Epithelial cell of esophagus (primary cell): ENCODE measurements around the gene MED17.

Experiments used
- DNase-seq: peaks from one replicate; pipeline ENCODE4 v3.0.0; 2010; ENCODE audit warnings: low read depth
- H3K4me3 ChIP-seq: 2 replicates; pipeline ENCODE4 v1.5.1; 2011; ENCODE audit warnings: mild to moderate bottlenecking, low read length, control low read depth
- TF ChIP-seq, protein P1 (sequence below): IDR thresholded peaks from 2 replicates; pipeline ENCODE4 v1.5.1; 2011; ENCODE audit warnings: low read depth, mild to moderate bottlenecking, low read length, control low read depth, inconsistent platforms; ENCODE audit not compliant: insufficient read depth; ENCODE audit errors: missing control alignments

MED17 gene

DNA sequence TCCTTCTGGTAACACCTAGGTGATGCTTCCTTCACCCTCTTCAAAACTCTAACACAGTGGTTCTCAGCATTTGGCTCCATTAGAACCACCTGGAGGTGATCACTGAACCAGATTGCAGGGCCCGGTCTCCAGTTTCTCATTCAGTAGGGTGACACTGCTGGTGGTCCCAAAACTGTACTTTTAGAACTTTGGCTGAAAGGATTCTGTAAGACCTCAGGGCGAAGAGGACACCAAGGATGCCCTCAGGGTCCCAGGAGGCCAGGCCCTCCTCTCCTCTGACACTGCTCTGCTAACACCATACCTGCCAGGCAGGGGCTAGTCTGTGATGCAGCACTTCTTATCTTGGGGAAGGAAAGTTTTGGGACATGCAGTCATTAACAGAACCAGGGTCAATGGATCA, 57.4 kb downstream of the MED17 start:
- TF ChIP-seq, protein P1, sequence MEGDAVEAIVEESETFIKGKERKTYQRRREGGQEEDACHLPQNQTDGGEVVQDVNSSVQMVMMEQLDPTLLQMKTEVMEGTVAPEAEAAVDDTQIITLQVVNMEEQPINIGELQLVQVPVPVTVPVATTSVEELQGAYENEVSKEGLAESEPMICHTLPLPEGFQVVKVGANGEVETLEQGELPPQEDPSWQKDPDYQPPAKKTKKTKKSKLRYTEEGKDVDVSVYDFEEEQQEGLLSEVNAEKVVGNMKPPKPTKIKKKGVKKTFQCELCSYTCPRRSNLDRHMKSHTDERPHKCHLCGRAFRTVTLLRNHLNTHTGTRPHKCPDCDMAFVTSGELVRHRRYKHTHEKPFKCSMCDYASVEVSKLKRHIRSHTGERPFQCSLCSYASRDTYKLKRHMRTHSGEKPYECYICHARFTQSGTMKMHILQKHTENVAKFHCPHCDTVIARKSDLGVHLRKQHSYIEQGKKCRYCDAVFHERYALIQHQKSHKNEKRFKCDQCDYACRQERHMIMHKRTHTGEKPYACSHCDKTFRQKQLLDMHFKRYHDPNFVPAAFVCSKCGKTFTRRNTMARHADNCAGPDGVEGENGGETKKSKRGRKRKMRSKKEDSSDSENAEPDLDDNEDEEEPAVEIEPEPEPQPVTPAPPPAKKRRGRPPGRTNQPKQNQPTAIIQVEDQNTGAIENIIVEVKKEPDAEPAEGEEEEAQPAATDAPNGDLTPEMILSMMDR: no peak
- DNase-seq: no peak
- H3K4me3 ChIP-seq: no peak overlapping the region

DNA sequence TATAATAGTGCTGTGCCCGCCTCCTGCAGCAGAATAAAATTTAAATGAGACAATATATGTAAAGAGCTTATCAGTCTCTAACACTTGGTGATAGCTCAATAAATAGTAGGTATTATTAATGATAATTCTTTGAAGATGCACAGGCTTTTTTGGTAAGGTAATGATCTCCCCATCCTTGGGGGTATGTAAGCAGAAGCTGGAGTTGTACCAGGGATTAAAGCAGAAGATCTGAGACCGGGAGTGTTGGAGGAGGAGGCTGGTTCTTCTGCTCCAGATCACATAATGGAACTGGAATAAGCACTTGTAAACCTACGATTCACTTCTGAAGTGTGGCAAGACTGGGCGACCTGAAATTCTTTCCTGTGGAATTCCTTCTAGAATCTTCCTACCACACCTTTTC, 58.0 kb downstream of the MED17 start:
- DNase-seq: no peak
- TF ChIP-seq, protein P1: no peak
- H3K4me3 ChIP-seq: no peak overlapping the region

DNA sequence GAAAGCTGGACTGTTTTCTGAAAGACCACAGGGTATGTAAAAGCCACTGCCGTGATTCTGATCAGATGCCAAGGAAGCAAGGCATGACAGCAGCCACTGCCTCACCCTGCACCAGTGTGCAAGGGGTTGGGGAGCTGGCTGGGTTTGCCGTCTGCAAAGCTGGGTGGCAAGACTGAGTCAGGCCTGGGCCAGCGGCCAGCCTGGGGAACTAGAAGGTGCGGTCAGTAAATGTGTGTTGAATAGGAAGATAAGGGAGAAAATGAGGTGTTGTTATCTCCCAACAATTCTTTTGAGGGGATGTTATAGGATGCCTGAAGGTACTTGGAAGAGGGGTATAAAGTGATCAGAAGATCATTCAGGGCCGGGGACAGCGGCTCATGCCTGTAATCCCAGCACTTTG, 58.4 kb downstream of the MED17 start:
- peak; percentile 91 for DNase-seq
- TF ChIP-seq, protein P1: no peak
- no peak overlapping the region for H3K4me3 ChIP-seq

DNA sequence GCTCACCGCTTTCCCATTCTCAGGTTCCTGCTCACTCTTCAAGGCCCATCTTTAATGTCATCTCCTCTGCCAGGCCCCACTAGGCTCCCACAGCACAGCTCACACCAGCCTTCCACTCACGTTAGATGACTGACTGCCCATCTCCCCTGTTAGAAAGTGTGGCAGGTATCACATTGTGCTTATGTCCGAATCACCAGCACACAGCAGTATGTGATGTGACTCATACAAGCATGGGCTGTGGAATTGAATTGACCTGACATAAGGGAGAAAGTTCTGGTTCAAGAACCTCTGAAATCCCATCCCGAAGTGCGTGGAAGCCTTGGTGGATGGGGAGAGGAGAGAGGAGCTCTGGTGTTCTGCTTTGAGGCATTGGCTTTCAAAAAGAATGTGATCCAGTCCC, 59.8 kb downstream of the MED17 start:
- DNase-seq: peak; percentile 50
- H3K4me3 ChIP-seq: no peak overlapping the region
- TF ChIP-seq, protein P1: no peak

DNA sequence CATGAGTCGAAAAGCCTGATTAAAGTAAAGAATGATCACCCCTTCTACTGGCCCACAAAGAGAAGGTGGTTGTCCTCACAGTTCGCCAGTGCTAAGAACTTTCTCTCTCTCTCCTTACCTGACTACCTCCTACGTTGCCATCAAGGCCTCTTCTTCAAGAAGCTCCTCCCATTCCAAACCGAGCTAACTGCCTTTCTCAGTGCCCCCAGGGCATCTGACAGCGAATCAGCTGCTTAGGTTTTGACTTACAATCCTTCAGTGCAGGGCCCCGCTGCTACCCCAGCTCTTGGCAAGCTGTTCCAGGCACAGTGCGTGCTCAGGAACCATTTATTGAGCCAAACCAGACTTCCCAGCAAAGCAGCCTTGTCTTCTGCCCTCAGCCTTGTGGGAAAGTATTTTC, 60.5 kb downstream of the MED17 start:
- TF ChIP-seq, protein P1: no peak
- no peak overlapping the region for H3K4me3 ChIP-seq
- DNase-seq: peak; percentile 66

DNA sequence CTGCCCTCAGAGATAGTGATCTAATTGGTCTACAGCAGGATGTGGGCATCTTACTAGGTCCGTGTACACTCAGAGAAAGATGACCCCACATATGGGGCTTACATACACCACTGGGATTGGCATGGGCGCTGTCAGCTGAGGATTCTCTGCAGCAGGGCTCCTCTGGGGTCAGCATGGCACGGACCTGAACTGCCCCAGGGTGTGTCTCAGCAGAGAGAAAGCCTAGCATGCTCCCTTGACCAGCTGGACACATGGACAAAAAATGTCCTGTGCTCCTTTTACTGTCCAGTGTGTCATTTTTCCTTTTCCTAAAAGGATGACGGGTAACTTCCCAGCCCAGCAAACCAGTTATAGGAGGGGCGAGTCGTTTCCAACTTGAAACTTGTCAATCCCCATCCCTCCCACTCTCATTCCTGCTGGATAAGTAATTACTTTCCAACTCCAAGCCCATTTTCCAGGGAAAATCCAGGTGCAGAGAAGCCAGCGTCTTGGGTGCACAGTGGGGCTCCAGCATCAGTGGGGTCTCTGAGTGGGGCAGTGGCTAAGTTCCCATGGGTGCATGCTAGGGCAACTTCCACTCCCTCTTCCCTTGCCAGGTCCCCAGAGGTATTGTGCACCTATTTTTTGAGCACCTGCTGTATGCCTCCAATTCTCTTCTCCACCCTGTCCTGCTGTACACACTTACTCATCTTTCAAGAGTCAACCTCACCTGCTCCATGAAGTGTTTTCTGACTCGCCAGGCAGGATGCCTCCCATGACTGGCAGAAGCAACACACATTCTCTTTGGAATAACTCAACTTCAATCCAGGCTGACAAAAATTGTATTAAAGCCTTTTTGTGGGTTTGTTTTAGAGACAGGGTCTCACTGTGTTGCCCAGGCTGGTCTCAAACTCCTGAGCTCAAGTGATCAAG, 61.4 kb downstream of the MED17 start:
- TF ChIP-seq, protein P1: no peak

DNA sequence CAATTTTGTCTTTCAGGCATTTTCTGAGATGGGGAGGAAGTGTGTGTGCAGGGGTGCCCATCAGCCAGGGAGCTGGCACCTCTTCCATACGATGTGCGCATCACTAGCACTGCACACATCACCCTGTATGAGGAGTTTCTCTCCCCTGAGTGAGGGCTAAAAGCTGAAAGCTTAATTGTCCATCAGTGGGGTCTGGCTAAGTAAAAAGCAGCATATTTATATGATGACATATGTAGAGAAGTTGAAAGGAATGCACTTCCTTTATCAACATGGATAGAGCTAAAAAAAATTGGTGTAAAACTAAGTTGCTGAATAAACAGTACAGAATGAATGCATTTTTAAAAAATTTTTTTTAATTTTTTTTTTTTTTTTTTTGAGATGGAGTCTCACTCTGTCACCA, 62.3 kb downstream of the MED17 start:
- TF ChIP-seq, protein P1: no peak
- no peak overlapping the region for H3K4me3 ChIP-seq
- DNase-seq: no peak

More for the DNA sequence above, 61.4 kb downstream of the MED17 start:
- DNase-seq: peak; percentile 70
- H3K4me3 ChIP-seq: no peak overlapping the region
